HG03469 (cell line): ENCODE measurements around the gene ZNF177.

Experiments
- ATAC-seq: cut with Tn5 transposase; IDR thresholded peaks from one replicate; pipeline ENCODE4 v1.9.1; 2021; ENCODE audit warnings: mild to moderate bottlenecking, moderate library complexity, moderate number of reproducible peaks; ENCODE audit not compliant: unreplicated experiment

Gene ZNF177

GRCh38 chr19:9413240-9413954 lies 50.6 kb downstream of the ZNF177 start:
- no peak for ATAC-seq

GRCh38 chr19:9427941-9428340 lies 65.1 kb downstream of the ZNF177 start:
- ATAC-seq: no peak

GRCh38 chr19:9430444-9430843 lies 67.6 kb downstream of the ZNF177 start:
- ATAC-seq: no peak

GRCh38 chr19:9431475-9431874 lies 68.7 kb downstream of the ZNF177 start:
- no peak for ATAC-seq
